SK-N-SH treated with all-trans-retinoic acid at 6 μM for 48 hours (cell line): ENCODE results near the gene UGT1A8.
"Not testable (repeated sequence)": the region's sequence is repeated elsewhere in the genome, so short reads cannot be mapped to it uniquely, and the experiment has no call there.

ENCODE experiments used
- ARNTL ChIP-seq: fragments of 450-650 bp; formaldehyde crosslinking; IDR thresholded peaks from 2 replicates; pipeline ENCODE4 v1.5.0; 2020; ENCODE audit warnings: low read depth, mild to moderate bottlenecking, moderate library complexity, borderline replicate concordance
- ISL1 ChIP-seq: fragments of 250-450 bp; sonication (Bioruptor Pico); IDR thresholded peaks from 2 replicates; pipeline ENCODE4 v2.1.2; 2022; ENCODE audit warnings: mild to moderate bottlenecking, moderate library complexity
- OSR1 ChIP-seq: fragments of 250-450 bp; sonication (Bioruptor Pico); IDR thresholded peaks from 2 replicates; pipeline ENCODE4 v1.8.0; 2022; ENCODE audit warnings: moderate library complexity, mild to moderate bottlenecking, inconsistent platforms
- SNAI2 ChIP-seq: fragments of 250-450 bp; sonication (Bioruptor Pico); IDR thresholded peaks from 2 replicates; pipeline ENCODE4 v1.5.0; 2020; ENCODE audit warnings: mild to moderate bottlenecking, moderate library complexity
- TCF4 ChIP-seq: fragments of 250-450 bp; sonication (Bioruptor Pico); IDR thresholded peaks from 2 replicates; pipeline ENCODE4 v1.8.0; 2021; ENCODE audit warnings: mild to moderate bottlenecking, moderate library complexity, borderline replicate concordance
- ZFP30 ChIP-seq: fragments of 450-650 bp; formaldehyde crosslinking; IDR thresholded peaks from 2 replicates; pipeline ENCODE4 v1.5.0; 2022; ENCODE audit warnings: mild to moderate bottlenecking, moderate library complexity
- TF ChIP-seq, protein P1 (sequence below): fragments of 250-450 bp; sonication (Bioruptor Pico); IDR thresholded peaks from 2 replicates; pipeline ENCODE4 v1.5.1; 2020; ENCODE audit warnings: low read depth, mild to moderate bottlenecking, moderate library complexity
- TF ChIP-seq, protein P2 (sequence below): fragments of 250-450 bp; sonication (Bioruptor Pico); IDR thresholded peaks from 2 replicates; pipeline ENCODE4 v1.8.0; 2020; ENCODE audit warnings: mild to moderate bottlenecking, moderate library complexity, borderline replicate concordance
- TF ChIP-seq, protein P3 (sequence below): fragments of 250-450 bp; sonication (Bioruptor Pico); IDR thresholded peaks from 2 replicates; pipeline ENCODE4 v1.5.0; 2020; ENCODE audit warnings: mild to moderate bottlenecking, moderate library complexity
- TF ChIP-seq, protein P4 (sequence below): fragments of 250-450 bp; sonication (Bioruptor Pico); IDR thresholded peaks from 2 replicates; pipeline ENCODE4 v1.8.0; 2021; ENCODE audit warnings: low read depth, mild to moderate bottlenecking, moderate library complexity, borderline replicate concordance

DNA sequence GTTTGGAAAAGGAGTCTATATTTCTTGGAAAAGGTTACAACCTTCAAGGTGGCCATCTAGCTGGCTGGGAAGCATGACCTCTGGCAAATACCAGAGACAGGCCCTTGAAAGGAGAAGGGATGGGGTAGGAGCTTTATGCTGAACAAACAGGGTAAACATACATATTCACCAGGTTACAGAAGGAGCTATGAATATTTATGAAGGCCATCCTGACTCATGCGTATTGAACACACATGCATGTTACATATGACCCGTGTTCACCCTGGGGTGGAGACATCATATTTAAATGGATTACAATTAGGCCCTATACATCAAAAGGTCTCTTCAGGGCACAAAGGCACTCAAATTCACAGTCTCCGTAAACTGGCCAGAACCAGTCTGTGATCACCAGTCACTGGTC is 38.5 kb downstream of the UGT1A8 start:
- not testable (repeated sequence) for TF ChIP-seq ZFP30 (CRISPR knock-in tag); OSR1 (CRISPR knock-in tag); ARNTL (CRISPR knock-in tag); ISL1 (CRISPR knock-in tag); SNAI2; TCF4 (CRISPR knock-in tag)
- TF ChIP-seq, protein P1, sequence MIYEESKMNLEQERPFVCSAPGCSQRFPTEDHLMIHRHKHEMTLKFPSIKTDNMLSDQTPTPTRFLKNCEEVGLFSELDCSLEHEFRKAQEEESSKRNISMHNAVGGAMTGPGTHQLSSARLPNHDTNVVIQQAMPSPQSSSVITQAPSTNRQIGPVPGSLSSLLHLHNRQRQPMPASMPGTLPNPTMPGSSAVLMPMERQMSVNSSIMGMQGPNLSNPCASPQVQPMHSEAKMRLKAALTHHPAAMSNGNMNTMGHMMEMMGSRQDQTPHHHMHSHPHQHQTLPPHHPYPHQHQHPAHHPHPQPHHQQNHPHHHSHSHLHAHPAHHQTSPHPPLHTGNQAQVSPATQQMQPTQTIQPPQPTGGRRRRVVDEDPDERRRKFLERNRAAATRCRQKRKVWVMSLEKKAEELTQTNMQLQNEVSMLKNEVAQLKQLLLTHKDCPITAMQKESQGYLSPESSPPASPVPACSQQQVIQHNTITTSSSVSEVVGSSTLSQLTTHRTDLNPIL (CRISPR knock-in tag): not testable (repeated sequence)
- TF ChIP-seq, protein P2, sequence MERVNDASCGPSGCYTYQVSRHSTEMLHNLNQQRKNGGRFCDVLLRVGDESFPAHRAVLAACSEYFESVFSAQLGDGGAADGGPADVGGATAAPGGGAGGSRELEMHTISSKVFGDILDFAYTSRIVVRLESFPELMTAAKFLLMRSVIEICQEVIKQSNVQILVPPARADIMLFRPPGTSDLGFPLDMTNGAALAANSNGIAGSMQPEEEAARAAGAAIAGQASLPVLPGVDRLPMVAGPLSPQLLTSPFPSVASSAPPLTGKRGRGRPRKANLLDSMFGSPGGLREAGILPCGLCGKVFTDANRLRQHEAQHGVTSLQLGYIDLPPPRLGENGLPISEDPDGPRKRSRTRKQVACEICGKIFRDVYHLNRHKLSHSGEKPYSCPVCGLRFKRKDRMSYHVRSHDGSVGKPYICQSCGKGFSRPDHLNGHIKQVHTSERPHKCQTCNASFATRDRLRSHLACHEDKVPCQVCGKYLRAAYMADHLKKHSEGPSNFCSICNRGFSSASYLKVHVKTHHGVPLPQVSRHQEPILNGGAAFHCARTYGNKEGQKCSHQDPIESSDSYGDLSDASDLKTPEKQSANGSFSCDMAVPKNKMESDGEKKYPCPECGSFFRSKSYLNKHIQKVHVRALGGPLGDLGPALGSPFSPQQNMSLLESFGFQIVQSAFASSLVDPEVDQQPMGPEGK (CRISPR knock-in tag): not testable (repeated sequence)
- TF ChIP-seq, protein P3, sequence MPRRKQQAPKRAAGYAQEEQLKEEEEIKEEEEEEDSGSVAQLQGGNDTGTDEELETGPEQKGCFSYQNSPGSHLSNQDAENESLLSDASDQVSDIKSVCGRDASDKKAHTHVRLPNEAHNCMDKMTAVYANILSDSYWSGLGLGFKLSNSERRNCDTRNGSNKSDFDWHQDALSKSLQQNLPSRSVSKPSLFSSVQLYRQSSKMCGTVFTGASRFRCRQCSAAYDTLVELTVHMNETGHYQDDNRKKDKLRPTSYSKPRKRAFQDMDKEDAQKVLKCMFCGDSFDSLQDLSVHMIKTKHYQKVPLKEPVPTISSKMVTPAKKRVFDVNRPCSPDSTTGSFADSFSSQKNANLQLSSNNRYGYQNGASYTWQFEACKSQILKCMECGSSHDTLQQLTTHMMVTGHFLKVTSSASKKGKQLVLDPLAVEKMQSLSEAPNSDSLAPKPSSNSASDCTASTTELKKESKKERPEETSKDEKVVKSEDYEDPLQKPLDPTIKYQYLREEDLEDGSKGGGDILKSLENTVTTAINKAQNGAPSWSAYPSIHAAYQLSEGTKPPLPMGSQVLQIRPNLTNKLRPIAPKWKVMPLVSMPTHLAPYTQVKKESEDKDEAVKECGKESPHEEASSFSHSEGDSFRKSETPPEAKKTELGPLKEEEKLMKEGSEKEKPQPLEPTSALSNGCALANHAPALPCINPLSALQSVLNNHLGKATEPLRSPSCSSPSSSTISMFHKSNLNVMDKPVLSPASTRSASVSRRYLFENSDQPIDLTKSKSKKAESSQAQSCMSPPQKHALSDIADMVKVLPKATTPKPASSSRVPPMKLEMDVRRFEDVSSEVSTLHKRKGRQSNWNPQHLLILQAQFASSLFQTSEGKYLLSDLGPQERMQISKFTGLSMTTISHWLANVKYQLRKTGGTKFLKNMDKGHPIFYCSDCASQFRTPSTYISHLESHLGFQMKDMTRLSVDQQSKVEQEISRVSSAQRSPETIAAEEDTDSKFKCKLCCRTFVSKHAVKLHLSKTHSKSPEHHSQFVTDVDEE: not testable (repeated sequence)
- TF ChIP-seq, protein P4, sequence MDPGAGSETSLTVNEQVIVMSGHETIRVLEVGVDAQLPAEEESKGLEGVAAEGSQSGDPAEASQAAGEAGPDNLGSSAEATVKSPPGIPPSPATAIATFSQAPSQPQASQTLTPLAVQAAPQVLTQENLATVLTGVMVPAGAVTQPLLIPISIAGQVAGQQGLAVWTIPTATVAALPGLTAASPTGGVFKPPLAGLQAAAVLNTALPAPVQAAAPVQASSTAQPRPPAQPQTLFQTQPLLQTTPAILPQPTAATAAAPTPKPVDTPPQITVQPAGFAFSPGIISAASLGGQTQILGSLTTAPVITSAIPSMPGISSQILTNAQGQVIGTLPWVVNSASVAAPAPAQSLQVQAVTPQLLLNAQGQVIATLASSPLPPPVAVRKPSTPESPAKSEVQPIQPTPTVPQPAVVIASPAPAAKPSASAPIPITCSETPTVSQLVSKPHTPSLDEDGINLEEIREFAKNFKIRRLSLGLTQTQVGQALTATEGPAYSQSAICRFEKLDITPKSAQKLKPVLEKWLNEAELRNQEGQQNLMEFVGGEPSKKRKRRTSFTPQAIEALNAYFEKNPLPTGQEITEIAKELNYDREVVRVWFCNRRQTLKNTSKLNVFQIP (CRISPR knock-in tag): not testable (repeated sequence)
